HG02973 (cell line): ENCODE results near the gene ANKRD6.
"Not testable (repeated sequence)": the region's sequence is repeated elsewhere in the genome, so short reads cannot be mapped to it uniquely, and the experiment has no call there.

Experiments
- ATAC-seq: cut with Tn5 transposase; IDR thresholded peaks from one replicate; pipeline ENCODE4 v1.9.1; 2021; ENCODE audit warnings: moderate library complexity; ENCODE audit not compliant: unreplicated experiment

The ANKRD6 gene

DNA sequence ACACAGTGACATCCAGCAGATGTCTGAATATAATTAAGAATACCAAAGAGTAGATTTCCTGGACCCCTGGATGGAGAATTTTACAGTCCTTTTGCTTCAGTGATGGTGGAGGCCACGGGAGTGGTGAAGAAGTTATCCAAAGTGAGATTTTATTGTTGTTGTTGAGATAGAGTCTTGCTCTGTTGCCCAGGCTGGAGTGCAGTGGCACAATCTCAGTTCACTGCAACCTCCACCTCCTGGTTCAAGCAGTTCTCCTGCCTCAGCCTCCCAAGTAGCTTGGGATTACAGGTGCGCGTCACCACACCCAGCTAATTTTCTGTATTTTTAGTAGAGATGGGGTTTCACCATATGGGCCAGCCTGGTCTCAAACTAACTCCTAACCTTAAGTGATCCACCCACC is 208.6 kb downstream of the ANKRD6 start:
- not testable (repeated sequence) for ATAC-seq

DNA sequence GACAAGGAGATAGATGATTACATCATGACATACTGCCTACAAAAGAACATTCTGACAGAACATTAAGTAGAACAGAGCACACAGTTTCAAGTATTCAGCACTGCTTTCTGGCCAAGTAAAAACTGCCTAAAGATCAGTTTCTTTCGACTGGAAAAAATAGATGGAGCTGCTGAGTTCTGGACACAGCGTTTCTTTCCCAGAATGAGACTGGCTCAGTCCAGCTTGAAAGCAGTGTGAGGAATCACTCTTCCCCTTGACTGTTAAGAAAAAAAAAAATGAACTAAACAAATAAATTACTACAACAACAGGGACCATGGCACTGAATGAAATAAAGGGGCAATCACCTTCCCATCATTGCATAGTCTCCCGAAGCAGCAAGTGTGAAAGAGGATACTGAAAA is 210.0 kb downstream of the ANKRD6 start:
- ATAC-seq, result no peak

DNA sequence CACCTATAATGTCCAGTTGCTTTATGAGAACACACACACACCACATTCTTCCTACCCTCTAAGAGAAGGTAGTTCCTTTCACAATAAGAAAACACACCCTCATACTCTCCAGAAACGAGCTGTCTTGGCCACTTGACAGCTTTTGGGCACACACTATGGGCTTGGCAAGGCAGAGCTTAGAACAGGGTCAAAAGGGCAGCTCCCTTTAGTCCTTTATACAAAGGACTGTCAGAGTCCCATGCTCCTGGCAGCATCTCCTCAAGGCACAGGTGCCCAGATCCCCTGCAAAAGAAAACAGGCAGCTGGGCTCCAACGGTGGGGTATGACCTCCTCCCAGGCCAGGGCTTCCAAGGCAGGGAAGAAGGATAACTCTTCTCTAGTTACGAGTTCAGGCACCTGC is 210.5 kb downstream of the ANKRD6 start:
- ATAC-seq, result no peak

DNA sequence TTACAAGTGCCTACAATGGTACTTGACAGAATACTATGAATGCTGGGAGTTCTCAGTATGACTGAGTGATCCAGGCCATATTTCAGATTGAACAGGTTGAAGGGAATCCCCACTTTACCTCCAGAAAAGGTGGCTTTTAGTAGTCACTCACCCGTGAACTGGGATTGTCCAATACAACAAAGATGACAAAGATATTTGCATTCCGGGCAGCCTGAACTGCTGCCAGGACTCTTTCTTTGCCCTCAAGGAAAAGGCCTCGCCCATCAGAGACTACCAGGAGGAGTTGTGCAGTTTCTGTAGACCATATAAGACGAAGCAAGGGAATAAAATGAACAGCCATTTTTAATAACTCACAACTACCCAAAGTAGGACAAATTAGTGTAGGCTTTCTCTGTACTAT is 211.9 kb downstream of the ANKRD6 start:
- no peak for ATAC-seq

DNA sequence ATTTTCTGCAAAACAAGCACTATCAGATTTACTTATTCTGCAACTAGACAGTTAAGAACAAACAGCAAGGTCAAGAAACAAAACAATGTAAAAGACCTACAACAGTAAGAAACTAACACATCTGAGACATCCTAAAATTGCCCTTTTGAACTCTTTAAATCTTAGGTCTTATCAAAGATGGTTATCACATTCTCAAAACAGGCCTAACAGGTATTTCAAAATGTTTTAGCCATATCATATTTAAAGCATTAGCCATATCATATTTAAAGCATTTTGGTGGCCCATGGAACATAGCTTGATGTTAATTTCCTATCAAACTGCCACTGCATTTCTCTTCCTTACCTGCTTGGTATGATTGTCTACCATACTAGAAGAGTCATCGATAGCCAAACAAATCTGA is 216.7 kb downstream of the ANKRD6 start:
- ATAC-seq, result no peak

DNA sequence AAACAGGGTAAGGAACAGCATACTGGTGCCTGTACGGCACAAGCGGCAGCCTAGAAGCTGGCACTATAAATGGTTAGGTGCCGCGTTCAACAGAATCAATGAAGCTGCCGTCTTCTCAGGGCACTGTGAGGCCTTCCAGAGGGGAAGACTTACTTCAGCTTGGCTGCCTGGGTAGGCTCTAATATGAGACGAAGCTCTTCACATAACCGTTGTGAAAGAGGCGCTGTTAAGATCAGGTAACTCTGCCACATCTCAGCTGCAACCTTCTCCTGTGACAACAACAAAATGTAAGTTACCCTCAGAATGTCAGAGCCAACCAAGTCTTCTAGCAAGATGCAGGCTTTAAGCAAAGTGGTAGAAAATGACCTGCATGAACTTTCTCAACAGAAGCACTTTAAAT is 217.6 kb downstream of the ANKRD6 start:
- no peak for ATAC-seq

DNA sequence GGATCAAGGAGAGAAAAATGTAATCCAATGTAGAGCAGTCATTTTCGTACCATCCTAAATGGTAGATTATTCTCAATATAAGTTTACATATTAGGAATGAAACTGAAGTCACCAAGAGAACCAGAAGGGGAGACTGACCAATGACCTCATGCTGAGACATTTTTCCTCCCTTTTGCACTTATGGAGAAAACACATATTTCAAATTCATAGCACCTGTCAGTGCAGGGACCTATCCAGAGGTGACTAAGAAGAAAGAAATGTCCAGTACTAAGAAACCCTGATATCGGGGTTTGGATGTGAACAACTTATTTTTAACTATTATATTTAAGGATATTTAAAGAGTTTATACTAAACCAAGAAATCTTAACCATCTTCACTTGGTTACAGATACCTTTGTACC is 222.2 kb downstream of the ANKRD6 start:
- ATAC-seq, result no peak

DNA sequence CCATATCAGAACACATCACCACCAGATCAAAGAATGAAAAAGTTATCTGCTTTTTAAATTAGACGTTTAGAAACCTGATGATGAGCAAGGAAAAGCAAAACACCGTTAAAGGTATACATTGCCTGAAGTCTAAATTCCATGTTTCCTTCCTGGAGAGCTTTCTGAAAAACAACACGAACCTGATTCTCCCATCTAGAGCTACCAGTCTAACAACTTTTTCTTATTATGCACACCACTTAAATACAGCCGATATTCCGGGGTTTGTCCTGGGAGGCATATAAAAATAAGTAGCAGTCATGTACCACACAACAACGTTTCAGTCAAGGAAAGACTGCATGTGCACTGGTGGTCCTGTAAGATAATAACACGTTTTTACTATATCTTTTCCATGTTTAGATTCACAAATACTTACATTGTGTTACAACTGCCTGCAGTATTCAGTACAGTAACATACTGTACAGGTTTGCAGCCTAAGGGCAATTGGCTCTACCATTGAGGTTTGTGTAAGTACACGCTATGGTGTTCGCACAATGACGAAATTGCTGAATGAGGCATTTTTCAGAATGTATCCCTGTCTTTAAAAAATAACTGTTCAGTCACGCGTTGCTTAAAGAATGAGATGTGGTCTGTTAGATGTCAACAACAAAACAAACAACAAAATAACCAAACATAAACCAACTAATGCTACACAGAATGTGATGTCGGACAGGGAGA is 224.7 kb downstream of the ANKRD6 start:
- no peak for ATAC-seq

DNA sequence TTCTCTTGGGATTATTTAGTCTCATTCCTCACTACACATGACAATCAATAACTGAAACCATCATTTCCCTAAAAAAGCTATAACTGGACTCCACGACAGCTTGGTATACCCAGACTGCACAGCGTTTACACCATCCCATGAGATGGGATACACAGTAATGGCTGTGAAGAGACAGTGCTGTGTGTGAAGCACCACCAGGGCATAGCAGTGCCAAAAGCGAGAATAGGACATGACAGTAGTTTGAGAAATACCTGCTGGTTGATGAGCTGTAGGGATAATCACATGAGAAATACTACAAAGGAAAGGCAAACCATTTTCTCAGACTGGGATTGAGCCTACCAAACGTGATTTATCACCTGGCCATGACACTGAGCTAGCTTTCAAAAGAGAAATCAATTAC is 228.0 kb downstream of the ANKRD6 start:
- ATAC-seq, result no peak

DNA sequence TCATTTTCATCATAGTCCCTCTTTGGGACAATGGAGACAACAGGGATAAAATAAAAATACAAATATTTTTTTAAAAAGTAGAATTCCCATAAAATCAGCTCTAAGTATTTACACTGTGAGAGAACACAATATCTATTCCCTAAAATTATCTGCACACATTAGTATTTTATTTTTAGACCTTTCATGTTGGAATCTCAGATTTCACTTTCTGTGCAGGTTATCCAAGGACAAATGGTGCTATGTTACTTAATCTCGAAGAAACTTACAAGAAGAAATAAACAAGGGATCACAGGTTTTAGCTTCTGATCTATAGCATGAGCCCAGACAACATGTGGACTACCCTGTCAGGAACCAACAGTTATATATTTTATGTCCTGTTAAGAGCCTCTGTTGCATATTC is 228.6 kb downstream of the ANKRD6 start:
- no peak for ATAC-seq

DNA sequence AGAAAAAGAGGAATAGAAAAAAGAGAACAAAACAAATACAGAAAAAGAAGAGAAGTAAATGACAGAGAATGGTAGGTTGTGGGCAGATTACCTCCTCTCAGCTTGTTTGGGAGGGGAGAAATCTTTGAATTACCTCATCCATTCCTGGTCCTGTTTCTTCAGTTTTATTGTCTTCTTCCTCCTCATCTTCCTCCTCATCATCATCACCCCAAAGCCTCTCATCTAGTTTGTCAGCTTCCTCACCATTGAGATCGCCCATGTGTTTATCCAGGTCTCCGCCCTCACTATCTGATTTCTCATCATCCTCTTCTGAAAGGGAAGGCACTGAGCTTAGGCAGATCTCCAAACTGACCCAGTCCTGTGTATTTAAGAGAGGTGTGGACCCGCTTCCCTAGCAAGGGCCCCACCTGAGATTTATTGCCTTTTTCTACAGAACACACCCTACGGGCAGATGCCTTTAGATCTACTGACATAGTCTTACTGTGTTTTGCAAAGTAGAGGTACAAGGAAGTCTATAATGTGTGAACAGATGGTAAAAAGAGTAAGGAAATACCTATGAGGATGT is 229.8 kb downstream of the ANKRD6 start:
- no peak for ATAC-seq

DNA sequence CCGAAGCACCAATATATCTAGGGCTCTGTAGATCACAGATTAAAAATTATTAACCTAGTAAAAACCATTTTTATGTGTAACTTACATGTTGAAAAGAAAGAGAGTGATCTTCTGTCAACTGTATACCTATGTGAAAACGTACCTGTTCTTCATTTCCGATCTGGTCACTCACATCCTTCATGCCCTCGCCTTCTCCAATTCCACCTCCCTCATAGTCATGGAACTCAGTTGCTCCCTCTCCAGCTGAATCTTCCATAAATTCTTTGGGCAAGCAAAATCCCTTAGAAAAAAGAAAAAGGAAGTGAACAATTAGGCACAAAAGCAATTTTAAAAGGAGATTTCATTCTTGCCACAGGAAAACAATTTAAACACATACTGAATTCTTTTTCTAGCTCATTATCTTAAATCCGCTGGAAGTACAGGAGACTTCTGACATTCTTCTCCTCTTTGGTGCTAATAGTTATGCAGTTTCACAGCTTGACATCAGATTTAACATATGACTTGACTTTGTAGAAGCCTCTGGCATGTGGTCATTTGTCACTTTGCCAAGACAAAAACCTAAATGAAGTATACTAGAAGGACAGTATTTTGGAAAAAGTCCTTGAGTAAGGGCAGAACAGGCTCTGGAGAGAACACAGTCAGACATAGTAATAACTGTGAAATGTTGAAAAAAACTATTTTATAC is 235.1 kb downstream of the ANKRD6 start:
- no peak for ATAC-seq

DNA sequence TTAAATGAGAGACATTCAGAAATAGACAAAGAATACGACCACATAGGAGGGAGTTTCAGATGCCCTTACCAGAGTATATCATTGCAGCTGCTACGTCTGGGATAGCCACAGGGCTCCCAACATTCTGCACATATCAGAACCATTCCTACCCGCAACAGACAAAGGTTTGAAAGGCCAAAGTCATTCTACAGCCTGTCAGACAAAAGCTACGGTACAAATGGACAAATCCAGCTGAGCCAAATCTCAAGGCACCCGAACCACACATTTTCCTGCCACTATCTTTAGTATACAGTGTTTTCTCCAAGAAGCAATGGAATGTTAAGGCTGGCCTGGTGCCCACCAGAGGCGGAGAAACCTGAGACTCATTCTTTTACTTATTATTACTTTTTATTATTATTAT is 236.1 kb downstream of the ANKRD6 start:
- no peak for ATAC-seq

DNA sequence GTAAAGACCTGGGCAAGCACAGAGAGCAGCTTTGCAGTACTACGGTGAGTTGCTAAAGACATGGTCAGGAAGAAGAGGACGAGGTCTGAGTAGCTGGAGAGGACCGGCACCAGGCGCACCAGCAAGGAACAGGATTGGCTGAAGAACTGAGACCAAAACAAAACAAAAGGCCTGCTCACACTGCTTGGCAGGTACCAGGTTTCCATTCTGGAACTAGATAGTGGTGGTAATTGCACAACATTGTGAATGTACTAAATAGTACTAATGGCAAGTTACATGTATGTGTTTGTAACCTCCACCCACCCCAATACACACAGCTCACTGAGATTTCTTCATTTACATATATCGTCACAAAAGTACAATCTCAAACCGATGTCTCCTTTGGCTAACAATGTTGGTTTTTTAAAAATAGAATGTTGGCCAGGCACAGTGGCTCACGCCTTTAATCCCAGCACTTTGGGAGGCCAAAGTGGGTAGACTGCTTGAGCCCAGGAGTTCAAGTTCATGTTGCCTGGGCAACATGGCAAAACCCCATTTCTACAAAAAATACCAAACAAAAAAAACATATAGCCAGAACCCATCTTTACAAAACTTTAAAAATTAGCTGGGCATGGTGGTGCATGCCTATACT is 238.1 kb downstream of the ANKRD6 start:
- no peak for ATAC-seq

DNA sequence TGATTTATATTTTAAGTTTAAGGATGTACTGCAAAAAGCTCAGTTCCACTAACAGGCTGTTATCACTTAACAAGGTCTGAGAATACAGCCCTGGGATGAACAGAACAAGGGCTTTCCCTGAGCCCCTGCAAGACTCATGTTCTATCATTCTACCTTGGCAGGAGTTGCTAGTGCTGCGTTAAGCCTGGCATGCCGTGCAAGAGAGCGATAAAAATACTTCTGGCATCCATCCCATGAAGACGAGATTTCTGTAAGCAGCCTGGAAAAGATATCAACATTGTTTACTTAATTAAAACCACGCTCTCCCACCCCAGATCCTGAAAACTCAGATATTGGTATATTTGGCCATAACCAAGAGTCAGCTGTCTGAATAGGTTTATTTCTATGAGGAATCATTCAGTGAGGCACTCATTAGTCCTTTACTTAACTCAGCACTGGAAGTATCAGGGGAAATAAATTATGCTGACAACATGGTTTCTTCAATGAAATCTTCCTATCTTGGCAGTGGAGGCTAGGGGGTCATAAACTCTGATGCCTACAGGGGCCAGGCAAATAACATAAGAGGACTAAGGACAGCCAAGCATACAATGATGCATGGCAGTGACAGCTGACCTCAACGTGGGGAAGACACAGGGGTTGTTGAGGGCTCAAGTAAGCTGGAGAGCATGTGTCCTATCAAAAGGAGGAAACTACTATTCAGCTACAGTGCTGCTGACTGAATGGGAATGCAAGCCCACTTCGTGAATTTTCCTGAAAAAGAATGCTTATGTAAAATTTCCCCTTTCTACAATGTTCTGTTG is 243.2 kb downstream of the ANKRD6 start:
- ATAC-seq, result no peak

DNA sequence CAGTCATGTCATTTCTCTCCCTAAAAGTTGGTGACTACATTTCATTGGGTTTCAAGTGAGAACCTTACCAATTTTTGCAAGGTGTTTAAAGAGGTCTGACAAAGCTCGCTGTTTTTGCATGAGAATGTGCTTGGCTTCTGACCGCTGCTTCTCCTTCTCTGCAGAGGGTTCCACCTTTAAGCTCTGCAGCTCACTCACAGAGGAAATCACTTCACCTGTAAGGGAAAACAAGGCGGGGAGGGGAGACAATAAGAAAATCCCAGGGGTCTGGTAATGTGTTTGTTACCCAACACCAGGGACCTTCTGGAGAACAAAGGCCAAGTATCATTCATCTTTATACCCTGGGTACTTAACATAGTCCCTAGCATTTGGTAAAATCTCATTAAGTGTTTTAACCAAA is 245.6 kb downstream of the ANKRD6 start:
- no peak for ATAC-seq

DNA sequence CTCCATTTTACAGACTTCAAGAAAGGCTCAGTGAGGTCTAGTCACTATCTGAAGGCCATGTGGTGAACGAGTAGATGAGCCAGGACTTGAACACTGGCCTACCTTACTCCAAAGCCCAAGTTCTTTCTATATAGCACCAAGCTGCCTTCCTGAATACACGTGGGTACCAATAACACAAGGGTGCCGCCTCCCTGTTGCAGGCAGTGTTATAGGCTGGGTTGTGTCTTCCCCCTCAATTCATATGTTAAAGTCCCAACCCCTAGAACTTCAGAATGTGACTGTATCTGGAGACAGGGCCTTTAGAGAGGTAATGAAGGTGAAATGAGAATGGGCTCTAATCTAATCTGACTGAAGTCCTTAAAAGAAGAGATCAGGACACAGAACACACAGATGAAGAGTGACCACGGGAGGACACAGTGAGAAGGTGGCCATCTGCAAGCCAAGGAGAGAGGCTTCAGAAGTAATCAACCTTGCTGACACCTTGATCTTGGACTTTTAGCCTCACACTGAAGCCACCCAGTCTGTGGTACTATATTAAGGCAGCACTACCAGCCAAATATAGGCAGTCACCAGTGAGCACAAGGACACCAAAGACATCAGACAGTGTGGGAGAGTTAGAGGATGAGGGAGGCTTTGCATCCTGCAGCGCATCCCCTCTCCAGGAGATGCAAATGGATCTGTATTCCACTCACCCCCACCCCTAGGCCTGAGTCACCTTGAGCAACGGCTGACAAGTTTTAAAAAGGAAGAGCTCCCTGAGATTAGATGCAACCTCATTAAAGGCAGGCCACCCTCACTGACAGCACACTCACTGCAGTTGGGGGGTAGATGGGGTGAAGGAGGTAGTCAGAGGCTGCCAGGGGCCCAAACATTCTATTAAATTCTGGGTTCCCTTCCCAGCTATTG is 246.5 kb downstream of the ANKRD6 start:
- no peak for ATAC-seq

DNA sequence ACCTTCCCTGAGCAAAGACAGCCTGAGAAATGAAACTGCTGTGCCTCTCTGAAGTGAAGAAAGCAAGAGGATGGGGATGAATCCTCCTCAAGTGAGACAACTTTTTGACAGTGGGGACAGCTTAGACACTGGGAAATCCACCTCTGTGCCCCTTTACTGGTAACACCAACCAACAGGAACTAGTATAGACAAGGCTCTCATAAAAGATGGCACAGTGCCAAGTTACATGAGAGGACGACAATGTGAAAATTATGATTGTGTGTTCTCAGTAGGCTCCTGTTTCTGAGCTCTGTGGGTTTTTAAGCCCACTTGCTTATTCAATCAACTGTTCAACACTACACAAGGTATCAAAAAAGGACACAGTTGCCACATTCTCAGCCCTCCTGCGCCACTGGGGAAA is 247.2 kb downstream of the ANKRD6 start:
- ATAC-seq, result no peak

DNA sequence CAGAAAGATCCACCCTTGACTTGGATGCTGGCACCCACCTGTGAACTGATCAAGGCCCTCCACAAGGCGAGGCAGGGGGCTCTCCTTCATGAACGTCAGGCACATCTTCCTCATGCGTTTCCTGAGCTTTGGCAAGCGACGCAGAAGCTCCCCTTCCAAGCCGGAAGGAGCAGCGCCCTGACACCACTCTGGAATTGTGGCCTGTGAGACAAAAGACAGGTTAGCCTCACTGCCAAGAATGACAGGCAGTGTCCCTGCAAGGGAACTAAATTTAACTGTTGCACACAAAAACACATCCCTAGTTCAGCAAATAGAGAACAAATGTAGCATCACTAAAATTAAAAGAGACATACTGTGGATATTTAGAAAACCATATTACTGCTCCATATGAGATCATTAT is 247.6 kb downstream of the ANKRD6 start:
- ATAC-seq, result no peak

DNA sequence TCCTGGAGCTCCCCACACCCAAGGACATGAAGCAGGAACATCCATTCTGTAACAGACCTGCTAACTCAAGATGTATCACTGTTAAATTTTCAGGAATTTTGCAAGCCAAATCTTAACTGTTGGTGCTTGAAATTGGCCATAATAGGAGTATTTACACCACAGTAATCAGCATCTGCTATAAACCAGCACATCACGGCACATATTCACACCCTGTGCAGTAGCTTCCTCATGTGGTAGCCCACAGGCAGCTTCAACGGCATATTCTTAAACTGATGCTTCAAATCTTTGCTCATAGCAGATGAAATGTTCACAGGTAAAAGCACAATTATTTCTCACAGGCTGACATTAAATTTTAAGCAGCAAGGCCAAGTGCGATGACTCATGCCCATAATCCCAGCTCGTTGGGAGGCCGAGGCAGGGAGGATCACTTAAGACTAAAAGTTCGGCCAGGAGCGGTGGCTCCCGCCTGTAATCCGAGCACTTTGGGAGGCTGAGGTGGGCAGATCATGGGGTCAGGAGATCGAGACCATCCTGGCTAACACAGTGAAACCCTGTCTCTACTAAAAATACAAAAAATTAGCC is 249.1 kb downstream of the ANKRD6 start:
- no peak for ATAC-seq
